Astrocyte of the spinal cord (primary cell): ENCODE data around the gene COA3.

Experiments used
- DNase-seq: peaks from one replicate; pipeline ENCODE4 v3.0.0; 2011; ENCODE audit warnings: low read depth, low spot score
- H3K4me3 ChIP-seq: 2 replicates; pipeline ENCODE4 v1.5.1; 2011; ENCODE audit warnings: low read depth, mild to moderate bottlenecking, low read length, moderate library complexity
- in situ Hi-C: cut with HindIII; loops from 2 replicates; pipeline ENCODE4 v1.10.0; 2017; ENCODE audit warnings: low sequenced_read_pairs
- TF ChIP-seq, protein P1 (sequence below): IDR thresholded peaks from 2 replicates; pipeline ENCODE4 v1.5.1; 2012; ENCODE audit warnings: low read depth, mild to moderate bottlenecking, low read length, inconsistent platforms

The COA3 gene

DNA sequence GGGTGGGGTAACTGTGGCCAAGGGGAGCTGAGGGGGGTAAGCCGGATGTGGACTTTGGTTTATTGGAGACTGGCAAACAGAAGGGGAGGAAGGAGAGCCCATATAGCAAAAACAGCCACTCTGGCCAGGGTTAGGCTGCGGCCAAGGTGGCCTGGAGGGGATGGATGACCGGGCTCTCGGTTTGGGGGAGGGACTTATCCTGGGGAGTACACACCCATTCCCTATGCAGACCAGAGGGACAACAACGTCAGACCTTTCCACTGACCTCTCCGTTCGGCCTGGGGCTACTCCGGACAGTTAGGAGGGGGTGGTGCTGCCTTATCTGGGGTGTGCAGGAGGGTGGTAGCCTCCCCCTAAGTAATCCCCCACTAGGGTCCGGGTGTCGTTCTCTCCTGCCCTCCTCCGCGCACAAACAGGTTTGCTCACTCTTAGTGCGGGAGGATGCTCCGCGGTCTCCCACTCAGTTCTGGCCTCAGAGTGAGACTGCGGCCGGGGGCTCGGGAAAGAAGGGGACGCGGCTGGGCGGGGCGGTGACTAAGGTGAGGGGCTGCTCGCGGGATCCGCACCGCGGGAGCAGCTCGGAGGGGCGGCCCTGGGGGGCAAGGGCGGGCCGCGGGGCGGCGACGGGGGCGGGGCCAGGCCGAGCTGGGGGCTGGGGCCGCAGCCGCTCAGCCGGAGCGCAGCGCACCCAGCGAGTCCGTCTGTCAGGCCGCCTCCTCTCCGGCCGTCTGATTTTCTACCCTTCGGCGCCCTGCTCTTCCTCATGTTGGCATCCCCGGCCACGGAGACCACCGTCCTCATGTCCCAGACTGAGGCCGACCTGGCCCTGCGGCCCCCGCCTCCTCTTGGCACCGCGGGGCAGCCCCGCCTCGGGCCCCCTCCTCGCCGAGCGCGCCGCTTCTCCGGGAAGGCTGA, 18.3 kb downstream of the COA3 start, which contains the start of gene WNK4:
WNK4 (plus strand) TSS at position 675 of the 915 bp plus-strand sequence; CDS start at position 764, 89 bp downstream.
- in situ Hi-C loops: no loop called here
- TF ChIP-seq, protein P1, sequence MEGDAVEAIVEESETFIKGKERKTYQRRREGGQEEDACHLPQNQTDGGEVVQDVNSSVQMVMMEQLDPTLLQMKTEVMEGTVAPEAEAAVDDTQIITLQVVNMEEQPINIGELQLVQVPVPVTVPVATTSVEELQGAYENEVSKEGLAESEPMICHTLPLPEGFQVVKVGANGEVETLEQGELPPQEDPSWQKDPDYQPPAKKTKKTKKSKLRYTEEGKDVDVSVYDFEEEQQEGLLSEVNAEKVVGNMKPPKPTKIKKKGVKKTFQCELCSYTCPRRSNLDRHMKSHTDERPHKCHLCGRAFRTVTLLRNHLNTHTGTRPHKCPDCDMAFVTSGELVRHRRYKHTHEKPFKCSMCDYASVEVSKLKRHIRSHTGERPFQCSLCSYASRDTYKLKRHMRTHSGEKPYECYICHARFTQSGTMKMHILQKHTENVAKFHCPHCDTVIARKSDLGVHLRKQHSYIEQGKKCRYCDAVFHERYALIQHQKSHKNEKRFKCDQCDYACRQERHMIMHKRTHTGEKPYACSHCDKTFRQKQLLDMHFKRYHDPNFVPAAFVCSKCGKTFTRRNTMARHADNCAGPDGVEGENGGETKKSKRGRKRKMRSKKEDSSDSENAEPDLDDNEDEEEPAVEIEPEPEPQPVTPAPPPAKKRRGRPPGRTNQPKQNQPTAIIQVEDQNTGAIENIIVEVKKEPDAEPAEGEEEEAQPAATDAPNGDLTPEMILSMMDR: no peak
- peak; percentile 43 for DNase-seq
- H3K4me3 ChIP-seq: peak within 1 kb of the TSS; percentile 70

DNA sequence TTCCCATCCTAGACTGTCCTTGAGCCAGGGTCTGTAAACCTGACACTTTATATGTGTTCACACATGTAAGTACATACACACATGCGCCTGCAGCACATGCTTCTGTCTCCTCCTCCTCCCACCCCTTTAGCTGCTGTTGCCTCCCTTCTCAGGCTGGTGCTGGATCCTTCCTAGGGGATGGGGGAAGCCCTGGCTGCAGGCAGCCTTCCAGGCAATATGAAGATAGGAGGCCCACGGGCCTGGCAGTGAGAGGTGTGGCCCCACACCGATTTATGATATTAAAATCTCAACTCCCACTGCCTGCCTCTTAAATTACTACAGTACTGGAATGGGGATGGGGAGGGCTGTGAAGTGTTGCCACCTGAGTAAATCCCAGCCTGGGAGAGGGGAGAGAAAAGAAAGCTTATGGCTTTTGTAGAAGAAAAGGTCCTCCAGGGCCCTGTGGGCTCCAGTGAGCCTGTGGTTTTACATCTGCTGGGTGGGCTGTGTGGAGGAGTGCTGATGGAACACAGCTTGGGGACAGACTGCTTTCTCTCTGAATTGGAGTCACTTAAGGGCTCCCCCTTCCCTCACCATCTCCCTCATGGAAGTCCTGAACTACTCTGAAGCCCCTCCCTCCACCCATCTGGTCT, 19.1 kb downstream of the COA3 start:
- in situ Hi-C loops: no loop called here
- TF ChIP-seq, protein P1: no peak
- DNase-seq: no peak
- no peak overlapping the region for H3K4me3 ChIP-seq

DNA sequence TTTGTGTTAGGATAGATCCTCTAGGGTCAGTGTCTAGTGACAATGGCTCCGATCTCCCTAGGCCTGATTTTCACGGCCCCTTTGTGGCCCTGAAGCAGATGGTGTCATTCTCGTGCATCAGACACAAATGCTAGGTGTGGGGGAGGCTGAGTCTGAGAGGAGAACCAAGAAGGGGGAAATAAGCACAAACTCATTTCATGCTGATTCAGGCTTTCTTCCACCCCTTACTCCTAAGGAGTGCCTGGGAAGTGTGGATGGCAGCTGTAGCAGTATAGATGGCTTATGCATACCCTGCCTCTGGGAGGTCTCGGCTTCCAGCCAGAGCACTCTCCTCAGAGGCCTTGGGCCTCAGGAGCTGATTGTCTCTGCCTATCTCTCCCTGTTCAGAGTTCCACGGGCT, 19.9 kb downstream of the COA3 start:
- no peak for DNase-seq
- TF ChIP-seq, protein P1: no peak
- H3K4me3 ChIP-seq: no peak overlapping the region
- in situ Hi-C loops: no loop called here

DNA sequence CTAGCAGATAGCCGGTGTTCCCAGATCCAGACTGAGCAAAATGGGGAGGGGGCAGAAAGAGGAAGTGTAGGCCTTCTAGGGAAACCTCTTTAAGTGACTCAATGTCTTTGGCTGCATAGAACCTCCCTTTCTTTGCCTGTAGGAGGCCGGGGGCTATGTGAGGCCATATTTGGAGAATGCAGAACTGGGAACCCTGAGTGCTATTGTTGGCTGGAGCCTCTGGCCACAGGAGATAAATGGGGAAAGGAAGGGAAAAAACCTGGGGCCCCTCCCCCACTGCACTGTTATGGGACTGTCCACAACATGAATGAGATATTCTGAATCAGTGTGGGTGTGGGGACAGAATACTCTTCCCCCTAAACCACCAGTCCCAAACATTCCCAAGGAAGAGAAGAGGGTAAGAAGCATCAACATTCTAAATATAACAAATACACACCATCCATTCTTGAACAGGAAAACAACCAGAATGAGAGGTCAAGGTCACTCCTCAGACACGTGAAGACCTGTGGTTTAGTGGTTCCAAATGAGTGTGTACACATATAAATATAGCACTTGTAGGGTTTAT, 22.9 kb downstream of the COA3 start:
- in situ Hi-C loops: no loop called here
- TF ChIP-seq, protein P1: peak; percentile 33

DNA sequence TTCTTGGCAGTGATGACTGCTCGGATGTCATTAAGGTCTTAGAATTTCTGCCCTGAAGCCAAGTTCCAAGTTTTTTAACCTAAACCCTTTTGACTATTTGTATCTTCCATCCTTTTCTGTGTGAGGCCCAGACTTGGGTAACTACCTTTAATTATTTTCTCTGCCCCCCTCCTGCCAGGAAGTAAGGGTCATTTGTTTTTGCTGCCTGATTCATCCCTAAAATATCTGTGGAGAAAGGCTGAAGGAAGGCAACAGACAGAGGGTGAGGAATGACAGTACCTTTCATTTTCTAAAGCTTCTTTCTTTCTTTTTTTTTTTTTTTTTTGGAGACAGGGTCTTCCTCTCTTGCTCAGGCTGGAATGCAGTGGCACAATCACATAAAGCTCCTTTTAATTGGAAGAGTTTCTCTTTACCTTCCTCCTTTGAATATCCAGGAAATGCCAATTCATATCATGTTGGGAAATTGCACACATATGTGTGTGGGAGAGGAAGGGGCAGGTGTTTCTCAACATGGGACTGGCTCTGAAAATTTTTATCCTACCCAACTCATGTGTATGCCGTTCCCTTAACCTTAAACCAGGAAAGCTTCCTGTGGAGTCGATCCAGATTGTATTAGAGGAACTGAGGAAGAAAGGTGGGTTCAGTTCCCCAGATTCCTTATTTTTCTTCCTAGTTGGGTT, 24.3 kb downstream of the COA3 start:
- in situ Hi-C loops: no loop called here
- peak overlapping the region; percentile 83 for H3K4me3 ChIP-seq
- TF ChIP-seq, protein P1: no peak
- peak; percentile 45 for DNase-seq

More for the DNA sequence above, 22.9 kb downstream of the COA3 start:
- DNase-seq: peak; percentile 86
- H3K4me3 ChIP-seq: no peak overlapping the region
